IMR-90 (cell line): Measurements from ENCODE around the gene MOB3B. TPM values are rescaled to one million over a fixed set of nuclear protein-coding genes. Genes with fewer than 3 reads are reported as not detected.

ENCODE experiments used
- ATAC-seq: fragments of 200-7000 bp; cut with Tn5 transposase; 2 replicates; pipeline ENCODE4 v1.9.1; 2020; ENCODE audit warnings: low read depth, mild to moderate bottlenecking, moderate library complexity
- BruUV-seq: library from RNA; stranded (reverse); fragments of 400-500 nt; replicated peaks from 2 replicates; lab custom pipeline; 2021; lab: Mats Ljungman, UMichigan
- CTCF ChIA-PET: fragments of 300-600 bp; formaldehyde crosslinking; extraction: SDS; loops from one replicate; lab custom pipeline; 2021; ENCODE audit warnings: antibody characterized with exemption; lab: Yijun Ruan, JAX
- POLR2A ChIA-PET: fragments of 300-600 bp; sonication (Branson Sonifier 250); formaldehyde crosslinking; loops from one replicate; lab custom pipeline; 2022; ENCODE audit warnings: antibody characterized with exemption; ENCODE audit not compliant: unreplicated experiment; lab: Charles Lee
- DNase-seq: peaks from one replicate; pipeline ENCODE4 v3.0.0; 2013
- H2AFZ ChIP-seq: replicated peaks from 2 replicates; pipeline ENCODE3; 2013; ENCODE audit warnings: low read length, mild to moderate bottlenecking; ENCODE audit not compliant: poor library complexity
- H2AK5ac ChIP-seq: 2 replicates; pipeline ENCODE4 v1.6.1; 2013; ENCODE audit warnings: low read depth, low read length, inconsistent platforms
- H2AK9ac ChIP-seq: replicated peaks from 2 replicates; pipeline ENCODE3; 2013; ENCODE audit warnings: mild to moderate bottlenecking, low read depth, low read length, moderate library complexity; ENCODE audit not compliant: poor library complexity
- H2BK120ac ChIP-seq: 2 replicates; pipeline ENCODE4 v1.6.1; 2013; ENCODE audit warnings: low read depth, low read length, inconsistent platforms
- H2BK15ac ChIP-seq: 3 replicates; pipeline ENCODE4 v1.6.1; 2013; ENCODE audit warnings: low read depth, low read length, inconsistent platforms
- H2BK20ac ChIP-seq: 2 replicates; pipeline ENCODE4 v1.6.1; 2013; ENCODE audit warnings: low read depth, mild to moderate bottlenecking, inconsistent platforms, low read length, moderate library complexity
- H2BK5ac ChIP-seq: 2 replicates; pipeline ENCODE4 v1.6.1; 2013; ENCODE audit warnings: mild to moderate bottlenecking, low read depth, low read length, inconsistent platforms; ENCODE audit not compliant: poor library complexity, severe bottlenecking
- H3K14ac ChIP-seq: replicated peaks from 2 replicates; pipeline ENCODE4 v1.6.1; 2013; ENCODE audit warnings: low read depth, low read length, inconsistent platforms
- H3K18ac ChIP-seq: 2 replicates; pipeline ENCODE4 v1.6.1; 2013; ENCODE audit warnings: low read depth, low read length, control low read depth
- H3K23ac ChIP-seq: 2 replicates; pipeline ENCODE4 v1.6.1; 2013; ENCODE audit warnings: low read depth, low read length, inconsistent platforms
- H3K27ac ChIP-seq: 2 replicates; pipeline ENCODE4 v1.5.1; 2013; ENCODE audit warnings: mild to moderate bottlenecking, control low read depth, low read length; ENCODE audit not compliant: insufficient read depth
- H3K27me3 ChIP-seq: 2 replicates; pipeline ENCODE4 v1.6.1; 2013; ENCODE audit warnings: low read length; ENCODE audit not compliant: control insufficient read depth, insufficient read depth
- H3K36me3 ChIP-seq: 2 replicates; pipeline ENCODE4 v1.6.1; 2013; ENCODE audit warnings: low read length, mixed read lengths; ENCODE audit not compliant: control insufficient read depth, insufficient read depth
- H3K4ac ChIP-seq: 2 replicates; pipeline ENCODE4 v1.6.1; 2013; ENCODE audit warnings: low read depth, low read length, inconsistent platforms
- H3K4me1 ChIP-seq: 2 replicates; pipeline ENCODE4 v1.6.1; 2013; ENCODE audit warnings: low read length, mixed read lengths; ENCODE audit not compliant: control insufficient read depth, insufficient read depth
- H3K4me2 ChIP-seq: 2 replicates; pipeline ENCODE4 v1.6.1; 2013; ENCODE audit warnings: low read depth, mild to moderate bottlenecking, control low read depth, low read length, moderate library complexity
- H3K4me3 ChIP-seq: 2 replicates; pipeline ENCODE4 v1.5.1; 2013; ENCODE audit warnings: low read depth, mild to moderate bottlenecking, control low read depth, low read length, moderate library complexity; ENCODE audit not compliant: insufficient read depth
- H3K56ac ChIP-seq: 2 replicates; pipeline ENCODE4 v1.6.1; 2013; ENCODE audit warnings: low read length, inconsistent platforms; ENCODE audit not compliant: insufficient read depth; ENCODE audit errors: extremely low read depth
- H3K79me1 ChIP-seq, 2 experiments: 2 replicates each; pipeline ENCODE4 v1.6.1; 2013; ENCODE audit warnings: low read length in 2 of 2, inconsistent platforms in 1 of 2, low read depth in 1 of 2
- H3K9ac ChIP-seq: 2 replicates; pipeline ENCODE4 v1.6.1; 2013; ENCODE audit warnings: low read depth, low read length, control low read depth
- H3K9me1 ChIP-seq: 2 replicates; pipeline ENCODE4 v1.6.1; 2013; ENCODE audit warnings: low read length, inconsistent platforms; ENCODE audit not compliant: insufficient read depth
- H3K9me3 ChIP-seq: 2 replicates; pipeline ENCODE4 v1.6.1; 2013; ENCODE audit warnings: low read length; ENCODE audit not compliant: control insufficient read depth, insufficient read depth
- H4K20me1 ChIP-seq: 2 replicates; pipeline ENCODE4 v1.6.1; 2013; ENCODE audit warnings: low read length, inconsistent platforms; ENCODE audit not compliant: insufficient read depth
- H4K5ac ChIP-seq: 2 replicates; pipeline ENCODE4 v1.6.1; 2013; ENCODE audit warnings: mild to moderate bottlenecking, low read depth, low read length, control low read depth
- H4K8ac ChIP-seq, 2 experiments: 2 replicates each; pipeline ENCODE4 v1.6.1; 2013; ENCODE audit warnings: low read depth in 2 of 2, low read length in 2 of 2, control low read depth in 1 of 2, inconsistent platforms in 1 of 2
- H4K91ac ChIP-seq: 2 replicates; pipeline ENCODE4 v1.6.1; 2013; ENCODE audit warnings: low read depth, low read length, inconsistent platforms; ENCODE audit not compliant: insufficient read depth
- CHD1 ChIP-seq: IDR thresholded peaks from 2 replicates; pipeline ENCODE4 v1.6.1; 2012; ENCODE audit warnings: low read depth, low read length, improper control_type of control experiment
- MAZ ChIP-seq: IDR thresholded peaks from 2 replicates; pipeline ENCODE4 v1.6.1; 2012; ENCODE audit warnings: low read depth, mild to moderate bottlenecking, low read length, improper control_type of control experiment, moderate library complexity, borderline replicate concordance
- RAD21 ChIP-seq: IDR thresholded peaks from 2 replicates; pipeline ENCODE4 v1.6.1; 2012; ENCODE audit warnings: low read length, improper control_type of control experiment
- RCOR1 ChIP-seq: IDR thresholded peaks from 2 replicates; pipeline ENCODE4 v1.6.1; 2012; ENCODE audit warnings: mild to moderate bottlenecking, low read length, improper control_type of control experiment; ENCODE audit not compliant: insufficient replicate concordance
- RFX5 ChIP-seq: IDR thresholded peaks from 2 replicates; pipeline ENCODE4 v1.8.0; 2012; ENCODE audit warnings: low read depth, mild to moderate bottlenecking, low read length, moderate library complexity
- WGBS, 2 experiments: methylation state at CpG; one replicate each; pipeline versions ENCODE4 v1.1.5 to v1.1.7; 2013; ENCODE audit warnings: missing lambda C conversion rate in 2 of 2; ENCODE audit not compliant: insufficient read length in 1 of 2; ENCODE audit errors: extremely low coverage in 2 of 2; 5-methylcytosine and 5-hydroxymethylcytosine counted together
- dilution Hi-C: fragments of 300-500 bp; cut with HindIII; formaldehyde crosslinking; loops from one replicate; pipeline ENCODE4 v1.14.3; 2018; ENCODE audit warnings: low sequenced_read_pairs; ENCODE audit not compliant: unreplicated experiment
- in situ Hi-C: fragments of 300-500 bp; cut with MboI; formaldehyde crosslinking; loops from 3 replicates; pipeline ENCODE4 v1.14.3; 2019; ENCODE audit warnings: low sequenced_read_pairs, inconsistent platforms, mixed read lengths
- intact Hi-C: fragments of 100-400 bp; cut with micrococcal nuclease; formaldehyde crosslinking; loops from 2 replicates; pipeline ENCODE4 v1.10.0; 2022
- polyA plus RNA-seq, 3 experiments: library from polyadenylated mRNA; depleted of rRNA; stranded (reverse); fragments of >200 nt; gene quantifications; 2 replicates each; pipeline ENCODE4 v1.2.3, GENCODE V29; 2012; ENCODE audit warnings: low replicate concordance in 1 of 3
- total RNA-seq: library from RNA; depleted of rRNA; stranded (reverse); fragments of >200 nt; gene quantifications from 2 replicates; pipeline ENCODE4 v1.2.3, GENCODE V29; 2012
- TF ChIP-seq, protein P1 (sequence below): fragments of 150-350 bp; IDR thresholded peaks from 2 replicates; pipeline ENCODE4 v1.6.1; 2017; ENCODE audit warnings: mild to moderate bottlenecking, antibody characterized with exemption, low read length, low read depth

Gene MOB3B
- total and polyA plus RNA-seq, 2 of the 4 experiments (the other 2 are of a cell fraction) = under 0.01 to 0.02 TPM

DNA sequence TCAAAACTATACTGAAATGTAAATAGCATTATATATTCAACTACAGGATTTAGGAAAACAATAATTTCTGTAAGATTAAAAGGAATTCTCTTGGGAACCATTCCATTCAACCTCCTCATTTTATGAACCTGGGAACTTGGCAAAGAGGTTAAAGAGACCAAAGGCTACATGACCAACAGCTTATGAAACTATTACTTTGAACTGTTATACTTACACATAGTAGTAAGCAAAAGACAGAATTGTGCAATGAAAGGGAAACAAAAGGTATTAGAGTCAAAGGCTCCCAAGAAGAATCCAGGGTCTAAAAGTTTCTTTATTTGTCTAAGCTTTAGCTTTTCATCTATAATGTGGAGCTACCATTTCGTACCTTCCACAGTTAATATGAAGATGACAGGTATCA is 36.5 kb upstream of the MOB3B start:
- H4K8ac ChIP-seq = no peak overlapping the region
- H2AFZ ChIP-seq = no peak overlapping the region
- H2BK20ac ChIP-seq = no peak overlapping the region
- CTCF ChIA-PET = no interaction called here
- H3K18ac ChIP-seq = no peak overlapping the region
- 0 out of 2 replicates have a peak, but pooled peaks cover 1% of the 10 kb centered on the region for H3K36me3 ChIP-seq
- no peak overlapping the region for H3K56ac ChIP-seq
- no TSS peak for BruUV-seq
- no peak overlapping the region for H3K27ac ChIP-seq
- H3K4me3 ChIP-seq = no peak overlapping the region
- H3K23ac ChIP-seq = no peak overlapping the region
- H4K20me1 ChIP-seq = no peaks in the 10 kb centered on the region
- ATAC-seq = no peak
- H3K9me3 ChIP-seq = no peaks in the 10 kb centered on the region
- dilution Hi-C loops (no loop called here), intact Hi-C loops (no loop called here), in situ Hi-C loops (no loop called here)
- H3K14ac ChIP-seq = no peak overlapping the region
- H3K4me2 ChIP-seq = no peak overlapping the region
- no peak overlapping the region for H2BK120ac ChIP-seq
- H3K79me1 ChIP-seq = 0 out of 4 replicates have a peak, but pooled peaks cover 0 to 3% of the 10 kb centered on the region in 2 experiments
- DNase-seq = no peak
- WGBS, 2 experiments = no CpG with 5 or more reads among the region's 1 CpG
- no peak overlapping the region for H2BK15ac ChIP-seq
- no peak overlapping the region for H3K4ac ChIP-seq
- H2BK5ac ChIP-seq = no peak overlapping the region
- H3K9ac ChIP-seq = no peak overlapping the region
- H2AK5ac ChIP-seq = no peak overlapping the region
- no peaks in the 10 kb centered on the region for H3K27me3 ChIP-seq
- H3K9me1 ChIP-seq = no peaks in the 10 kb centered on the region
- H4K5ac ChIP-seq = no peak overlapping the region
- H4K91ac ChIP-seq = no peak overlapping the region
- no peak for TF ChIP-seq RAD21
- no peak for TF ChIP-seq MAZ
- TF ChIP-seq CHD1 = no peak
- TF ChIP-seq, protein P1, sequence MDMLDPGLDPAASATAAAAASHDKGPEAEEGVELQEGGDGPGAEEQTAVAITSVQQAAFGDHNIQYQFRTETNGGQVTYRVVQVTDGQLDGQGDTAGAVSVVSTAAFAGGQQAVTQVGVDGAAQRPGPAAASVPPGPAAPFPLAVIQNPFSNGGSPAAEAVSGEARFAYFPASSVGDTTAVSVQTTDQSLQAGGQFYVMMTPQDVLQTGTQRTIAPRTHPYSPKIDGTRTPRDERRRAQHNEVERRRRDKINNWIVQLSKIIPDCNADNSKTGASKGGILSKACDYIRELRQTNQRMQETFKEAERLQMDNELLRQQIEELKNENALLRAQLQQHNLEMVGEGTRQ = no peak
- TF ChIP-seq RCOR1 = no peak
- TF ChIP-seq RFX5 = no peak
- no peaks in the 10 kb centered on the region for H3K4me1 ChIP-seq
- H2AK9ac ChIP-seq = no peak overlapping the region
- POLR2A ChIA-PET = no interaction called here
